ENCODE results near the gene SCUBE1. TPM values are rescaled to one million over a fixed set of nuclear protein-coding genes. Genes with fewer than 3 reads are reported as not detected.

The SCUBE1 gene
- total RNA-seq, 3 donors from 2014 or later = 0.48 to 0.98 (median 0.88) TPM

- H3K9me3 ChIP-seq = no peaks in the 10 kb centered on the region
- H3K4me3 ChIP-seq = no peak overlapping the region
- H3K4me1 ChIP-seq = no peaks in the 10 kb centered on the region
- TF ChIP-seq POLR2AphosphoS5 (IDR thresholded peaks at IDR 0.05) (no peak), POLR2A (IDR thresholded peaks at IDR 0.05) (no peak), CTCF (IDR thresholded peaks at IDR 0.05) (no peak)
- no peaks in the 10 kb centered on the region for H3K27me3 ChIP-seq
- intact Hi-C loops (cut with DNase I; ENCODE audit: low total_unique reads) = no loop called here
- DNase-seq (ENCODE audit: low spot score in 2 of 2) = no peak
- H3K36me3 ChIP-seq = no peaks in the 10 kb centered on the region
- no peak overlapping the region for H3K27ac ChIP-seq
Observed at GRCh38 chr22:43209971-43210370, 133.2 kb downstream of the SCUBE1 start.

- TF ChIP-seq POLR2A (IDR thresholded peaks at IDR 0.05) = no peak
- TF ChIP-seq POLR2AphosphoS5 (IDR thresholded peaks at IDR 0.05) = no peak
- TF ChIP-seq CTCF (IDR thresholded peaks at IDR 0.05) = no peak
- no peaks in the 10 kb centered on the region for H3K9me3 ChIP-seq
- no peaks in the 10 kb centered on the region for H3K36me3 ChIP-seq
- no peaks in the 10 kb centered on the region for H3K4me1 ChIP-seq
- no peak overlapping the region for H3K27ac ChIP-seq
- H3K27me3 ChIP-seq = no peaks in the 10 kb centered on the region
- intact Hi-C loops (cut with DNase I; ENCODE audit: low total_unique reads) = no loop called here
- no peak for DNase-seq (ENCODE audit: low spot score in 2 of 2)
- H3K4me3 ChIP-seq = no peak overlapping the region
Observed at GRCh38 chr22:43209523-43209890, 133.7 kb downstream of the SCUBE1 start.

GRCh38 chr22:43208703-43209522, 134.3 kb downstream of the SCUBE1 start:
- Histone ChIP-seq H3K4me1 (no peaks in the 10 kb centered on the region), H3K4me3 (no peak overlapping the region), H3K27me3 (no peaks in the 10 kb centered on the region), H3K27ac (no peak overlapping the region), H3K9me3 (no peaks in the 10 kb centered on the region), H3K36me3 (no peaks in the 10 kb centered on the region)
- no peak for DNase-seq (ENCODE audit: low spot score in 2 of 2)
- no peak for TF ChIP-seq POLR2AphosphoS5 (IDR thresholded peaks at IDR 0.05)
- no peak for TF ChIP-seq CTCF (IDR thresholded peaks at IDR 0.05)
- TF ChIP-seq POLR2A (IDR thresholded peaks at IDR 0.05) = no peak
- intact Hi-C loops (cut with DNase I; ENCODE audit: low total_unique reads) = no loop called here

- intact Hi-C loops (cut with DNase I; ENCODE audit: low total_unique reads) = no loop called here
- no peaks in the 10 kb centered on the region for H3K27me3 ChIP-seq
- no peaks in the 10 kb centered on the region for H3K36me3 ChIP-seq
- no peak overlapping the region for H3K27ac ChIP-seq
- no peaks in the 10 kb centered on the region for H3K4me1 ChIP-seq
- TF ChIP-seq CTCF (IDR thresholded peaks at IDR 0.05) (no peak), POLR2AphosphoS5 (IDR thresholded peaks at IDR 0.05) (no peak), POLR2A (IDR thresholded peaks at IDR 0.05) (no peak)
- H3K4me3 ChIP-seq = no peak overlapping the region
- DNase-seq (ENCODE audit: low spot score in 2 of 2) = no peak
- no peaks in the 10 kb centered on the region for H3K9me3 ChIP-seq
Observed at GRCh38 chr22:43207849-43208702, 135.1 kb downstream of the SCUBE1 start.

DNA sequence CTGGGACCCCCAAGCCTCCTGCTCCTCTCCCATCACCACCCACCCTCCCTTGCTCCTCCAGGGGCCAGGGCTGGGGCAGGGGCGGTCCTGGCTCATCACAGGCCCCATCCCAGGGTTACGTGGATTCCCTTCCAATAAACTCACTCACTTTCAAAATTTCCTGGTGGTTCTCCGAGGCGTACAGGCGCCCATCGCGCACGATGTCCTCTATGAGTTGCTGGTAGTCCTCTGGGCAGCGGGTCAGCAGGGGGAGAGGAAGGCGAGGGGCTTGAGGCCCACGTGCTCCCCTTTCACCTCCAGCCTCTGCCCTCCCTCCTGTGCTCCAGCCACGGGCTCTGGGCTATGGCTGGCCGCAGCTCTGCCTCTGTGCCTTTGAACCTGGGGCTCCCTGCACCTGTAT, 135.8 kb downstream of the SCUBE1 start:
- H3K36me3 ChIP-seq = no peaks in the 10 kb centered on the region
- no peak for DNase-seq (ENCODE audit: low spot score in 2 of 2)
- H3K27ac ChIP-seq = no peak overlapping the region
- no peaks in the 10 kb centered on the region for H3K27me3 ChIP-seq
- intact Hi-C loops (cut with DNase I; ENCODE audit: low total_unique reads) = no loop called here
- H3K4me3 ChIP-seq = no peak overlapping the region
- no peaks in the 10 kb centered on the region for H3K9me3 ChIP-seq
- no peaks in the 10 kb centered on the region for H3K4me1 ChIP-seq
- TF ChIP-seq POLR2A (IDR thresholded peaks at IDR 0.05) (no peak), POLR2AphosphoS5 (IDR thresholded peaks at IDR 0.05) (no peak), CTCF (IDR thresholded peaks at IDR 0.05) (no peak)
